MCF 10A (cell line): Measurements from ENCODE around the gene PTX4. TPM values are rescaled to one million over a fixed set of nuclear protein-coding genes. Genes with fewer than 3 reads are reported as not detected.

ENCODE experiments used
- BruUV-seq: library from RNA; stranded (reverse); fragments of 400-500 nt; replicated peaks from 2 replicates; lab custom pipeline; 2021; lab: Mats Ljungman, UMichigan
- CTCF ChIA-PET: fragments of 300-600 bp; sonication (Branson Sonifier 250); formaldehyde crosslinking; extraction: SDS; loops from one replicate; lab custom pipeline; 2021; ENCODE audit warnings: antibody characterized with exemption, inconsistent platforms; lab: Yijun Ruan, JAX
- POLR2A ChIA-PET: fragments of 300-600, 350-650 bp; sonication (Branson Sonifier 250); formaldehyde crosslinking; extraction: SDS; loops from one replicate; lab custom pipeline; 2020; ENCODE audit warnings: antibody characterized with exemption, inconsistent platforms; lab: Yijun Ruan, JAX
- DNase-seq: peaks from one replicate; pipeline ENCODE4 v3.0.0-alpha.2; 2018; ENCODE audit not compliant: unreplicated experiment
- H3K27ac Mint-ChIP-seq: one replicate; pipeline ENCODE4 v1.8.0; 2022; ENCODE audit warnings: mild to moderate bottlenecking, low read depth, mixed read lengths; ENCODE audit not compliant: unreplicated experiment
- H3K27me3 Mint-ChIP-seq: one replicate; pipeline ENCODE4 v1.8.0; 2022; ENCODE audit warnings: mixed read lengths; ENCODE audit not compliant: insufficient read depth, unreplicated experiment
- H3K36me3 Mint-ChIP-seq: one replicate; pipeline ENCODE4 v1.8.0; 2022; ENCODE audit warnings: mild to moderate bottlenecking, moderate library complexity, mixed read lengths; ENCODE audit not compliant: insufficient read depth, unreplicated experiment
- H3K4me1 Mint-ChIP-seq: one replicate; pipeline ENCODE4 v1.8.0; 2022; ENCODE audit warnings: mixed read lengths; ENCODE audit not compliant: insufficient read depth, unreplicated experiment
- H3K4me3 Mint-ChIP-seq: one replicate; pipeline ENCODE4 v1.8.0; 2022; ENCODE audit warnings: mild to moderate bottlenecking, moderate library complexity, mixed read lengths; ENCODE audit not compliant: unreplicated experiment
- H3K9me3 Mint-ChIP-seq: one replicate; pipeline ENCODE4 v1.8.0; 2022; ENCODE audit warnings: mixed read lengths; ENCODE audit not compliant: unreplicated experiment
- CTCF ChIP-seq: fragments of 200-600 bp; IDR thresholded peaks from one replicate; pipeline ENCODE4 v1.8.0; 2022; ENCODE audit warnings: antibody characterized with exemption, mild to moderate bottlenecking; ENCODE audit not compliant: unreplicated experiment
- intact Hi-C: fragments of 100-400 bp; cut with micrococcal nuclease; formaldehyde crosslinking; loops from 2 replicates; pipeline ENCODE4 v1.14.1; 2022
- total RNA-seq: library from RNA; stranded (reverse); gene quantifications from 2 replicates; pipeline ENCODE4 v1.2.3, GENCODE V29; 2022

The PTX4 gene
- total RNA-seq, 1 experiment from 2014 or later = not detected

DNA sequence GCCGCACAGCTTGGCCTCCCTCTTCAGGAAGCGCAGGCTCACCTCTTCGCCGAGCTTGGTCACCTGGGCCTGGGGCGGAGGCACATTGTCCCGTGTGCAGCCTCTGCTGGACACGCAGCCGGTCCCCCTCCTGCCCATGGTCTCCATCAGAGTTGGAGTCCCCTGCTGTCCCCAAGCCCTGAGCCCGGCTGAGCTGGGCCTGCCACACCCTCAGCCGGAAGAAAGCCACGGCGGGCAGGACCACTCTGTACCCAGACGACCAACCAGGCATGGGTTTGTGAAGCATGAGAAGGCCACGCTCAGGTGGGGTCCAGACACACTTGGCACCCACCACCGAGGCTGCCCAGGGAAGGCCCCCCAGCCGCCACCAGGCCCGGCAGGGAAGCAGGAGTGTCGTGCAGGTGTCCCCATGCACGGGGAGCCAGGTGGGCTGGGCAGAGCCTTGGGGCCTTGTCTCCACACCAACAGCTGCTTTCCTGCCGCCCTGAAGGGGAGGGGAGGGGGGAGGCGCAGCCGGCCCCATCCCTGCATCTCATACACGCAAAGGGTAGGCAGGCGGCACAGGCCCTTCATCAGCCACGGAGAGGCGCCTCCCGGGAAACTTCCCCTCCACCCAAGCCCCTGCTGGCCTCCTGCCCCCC is 49.6 kb downstream of the PTX4 start:
- POLR2A ChIA-PET = interaction anchor here (0.6 kb wide), 1 partner anchor 1693 kb away, joined by 3 read pairs; no protein-coding TSS in a partner anchor
- CTCF ChIA-PET = interaction anchor here (0.8 kb wide), 1 partner anchor 11 kb away, joined by 5 read pairs; no protein-coding TSS in a partner anchor
- no peak overlapping the region for H3K4me3 Mint-ChIP-seq
- no peaks in the 10 kb centered on the region for H3K4me1 Mint-ChIP-seq
- DNase-seq = no peak
- H3K27me3 Mint-ChIP-seq = no peaks in the 10 kb centered on the region
- TF ChIP-seq CTCF = no peak
- no TSS peak for BruUV-seq
- H3K9me3 Mint-ChIP-seq = no peaks in the 10 kb centered on the region
- intact Hi-C loops = no loop called here
- no peaks in the 10 kb centered on the region for H3K36me3 Mint-ChIP-seq
- H3K27ac Mint-ChIP-seq = no peak overlapping the region

- BruUV-seq = no TSS peak
- TF ChIP-seq CTCF = no peak
- Mint-ChIP-seq H3K27ac (no peak overlapping the region), H3K9me3 (no peaks in the 10 kb centered on the region), H3K36me3 (no peaks in the 10 kb centered on the region), H3K27me3 (no peaks in the 10 kb centered on the region), H3K4me3 (no peak overlapping the region), H3K4me1 (no peaks in the 10 kb centered on the region)
- no peak for DNase-seq
- POLR2A ChIA-PET = no interaction called here
- CTCF ChIA-PET = interaction anchor here (0.8 kb wide), 1 partner anchor 10 kb away, joined by 5 read pairs; no protein-coding TSS in a partner anchor
- intact Hi-C loops = no loop called here
Measured at GRCh38 chr16:1438229-1439057, 50.3 kb downstream of the PTX4 start.

DNA sequence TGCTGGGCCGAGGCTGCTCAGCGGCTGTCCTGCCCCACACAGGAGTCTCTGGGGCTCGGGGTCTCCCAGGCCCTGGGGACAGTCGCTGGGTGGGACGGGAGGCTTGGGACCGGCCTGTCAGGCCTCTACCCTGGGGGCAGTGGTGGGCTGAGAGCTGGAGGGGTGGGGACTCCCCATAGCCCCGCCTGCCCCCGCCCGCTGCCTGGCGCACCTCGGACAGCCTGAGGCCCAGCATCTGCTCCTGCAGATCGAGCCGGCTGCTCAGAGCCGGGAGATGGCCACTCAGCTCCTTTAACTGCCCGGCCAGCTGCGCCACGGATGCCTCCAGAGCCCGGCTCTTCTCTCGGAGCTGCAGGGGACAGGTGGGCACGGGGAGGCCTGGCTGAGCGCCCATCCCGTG is 51.1 kb downstream of the PTX4 start:
- no peaks in the 10 kb centered on the region for H3K36me3 Mint-ChIP-seq
- H3K27ac Mint-ChIP-seq = no peak overlapping the region
- H3K9me3 Mint-ChIP-seq = no peaks in the 10 kb centered on the region
- intact Hi-C loops = no loop called here
- ChIA-PET CTCF (no interaction called here), POLR2A (no interaction called here)
- DNase-seq = no peak
- no peak overlapping the region for H3K4me3 Mint-ChIP-seq
- TF ChIP-seq CTCF = no peak
- H3K4me1 Mint-ChIP-seq = no peaks in the 10 kb centered on the region
- no peaks in the 10 kb centered on the region for H3K27me3 Mint-ChIP-seq
- BruUV-seq = no TSS peak

- Mint-ChIP-seq H3K4me1 (no peaks in the 10 kb centered on the region), H3K27ac (no peak overlapping the region), H3K36me3 (no peaks in the 10 kb centered on the region), H3K4me3 (no peak overlapping the region), H3K27me3 (no peaks in the 10 kb centered on the region), H3K9me3 (no peaks in the 10 kb centered on the region)
- BruUV-seq = no TSS peak
- DNase-seq = no peak
- TF ChIP-seq CTCF = no peak
- ChIA-PET POLR2A (interaction anchor here (0.9 kb wide), 1 partner anchor 15 kb away, joined by 3 read pairs; no protein-coding TSS in a partner anchor), CTCF (no interaction called here)
- intact Hi-C loops = no loop called here
Measured at GRCh38 chr16:1436731-1437355, 51.9 kb downstream of the PTX4 start.
